GM23248 (cell line): ENCODE data around the gene ETF1.

ENCODE experiments used
- EZH2 ChIP-seq: fragments of 200-600 bp; sonication (generic); IDR thresholded peaks from 2 replicates; pipeline ENCODE4 v1.6.1; 2018; ENCODE audit warnings: antibody characterized with exemption, mild to moderate bottlenecking; ENCODE audit not compliant: insufficient read depth, poor library complexity, severe bottlenecking
- EZH2phosphoT487 ChIP-seq: fragments of 200-600 bp; sonication (generic); IDR thresholded peaks from 2 replicates; pipeline ENCODE4 v1.6.1; 2018; ENCODE audit warnings: antibody characterized with exemption, moderate library complexity, mild to moderate bottlenecking, low read depth; ENCODE audit not compliant: insufficient read depth

DNA sequence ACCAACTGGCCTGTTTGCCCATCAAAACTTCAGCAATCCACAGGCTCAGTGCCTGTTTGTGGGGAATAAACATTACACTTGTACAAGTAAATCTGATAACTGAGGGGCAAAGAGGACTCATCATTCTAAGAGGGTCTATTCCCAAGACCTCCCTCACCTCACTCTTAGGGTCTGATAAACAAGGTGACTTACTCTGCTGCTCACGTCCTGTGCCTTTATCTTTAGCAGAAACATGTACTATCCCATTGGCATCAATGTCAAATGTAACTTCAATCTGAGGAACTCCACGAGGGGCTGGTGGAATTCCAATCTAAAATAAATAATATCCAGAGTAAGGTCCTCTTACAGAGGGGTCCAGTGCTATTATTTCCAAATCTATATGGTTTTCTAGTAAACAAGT lies 14.6 kb upstream of the ETF1 start:
- no peak for TF ChIP-seq EZH2
- no peak for TF ChIP-seq EZH2phosphoT487
